K562 (cell line): Measurements from ENCODE around the gene PIK3C2G. TPM values are rescaled to one million over a fixed set of nuclear protein-coding genes. Genes with fewer than 3 reads are reported as not detected.
A peak's percentile ranks its signal among the peaks of the same experiment; 100 is the strongest.

Source experiments
- BRD4 ChIP-seq: fragments of 200-600 bp; sonication (generic); IDR thresholded peaks from 2 replicates; pipeline ENCODE4 v1.6.1; 2017; ENCODE audit warnings: inconsistent platforms
- RAD21 ChIP-seq, 2 experiments: fragments of 250-450 bp in 1 of 2; fragments of 450-650 bp in 1 of 2; sonication (Bioruptor Pico) in 1 of 2; formaldehyde crosslinking in 1 of 2; IDR thresholded peaks in 1 of 2; conservative IDR thresholded peaks in 1 of 2; 2 replicates each; pipeline versions ENCODE4 v1.4.0 to v1.8.0; 2020 to 2022; ENCODE audit warnings: mild to moderate bottlenecking in 2 of 2, moderate library complexity in 1 of 2
- TBL1XR1 ChIP-seq, 2 experiments: IDR thresholded peaks; 2 replicates each; pipeline ENCODE4 v1.6.1; 2012; ENCODE audit warnings: improper control_type of control experiment in 2 of 2, low read length in 2 of 2, mild to moderate bottlenecking in 1 of 2
- ZFP1 ChIP-seq: fragments of 450-650 bp; formaldehyde crosslinking; IDR thresholded peaks from 2 replicates; pipeline ENCODE4 v1.4.0; 2020; ENCODE audit warnings: mild to moderate bottlenecking, mixed read lengths
- ZSCAN29 ChIP-seq: fragments of 450-650 bp; IDR thresholded peaks from 2 replicates; pipeline ENCODE4 v1.6.1; 2017
- polyA plus RNA-seq, 8 experiments: library from polyadenylated mRNA; depleted of rRNA in 4 of 8; stranded (reverse) in 5 of 8; unstranded in 3 of 8; fragments of >200 nt; fragmentation: Nextera tagmentation in 2 of 8; fragmentation: Illumina TruSeq in 1 of 8; extraction: Ambion mirVana in 2 of 8; extraction: Trizol in 1 of 8; gene quantifications; 2 replicates each; pipeline versions ENCODE4 v1.2.1 to v1.2.3, GENCODE V29; 2011 to 2014; ENCODE audit warnings: inconsistent platforms in 1 of 8, missing spikeins in 1 of 8
- total RNA-seq, 7 experiments: library from RNA; depleted of rRNA in 6 of 7; stranded (reverse); fragments of >200 nt in 6 of 7; fragmentation: Illumina TruSeq in 2 of 7; extraction: Trizol in 2 of 7; gene quantifications; 2 replicates each; pipeline versions ENCODE4 v1.2.1 to v1.2.3, GENCODE V29; 2011 to 2021; ENCODE audit warnings: low replicate concordance in 1 of 7
- TF ChIP-seq, protein P1 (sequence below), 2 experiments: fragments of 450-650 bp; formaldehyde crosslinking in 1 of 2; IDR thresholded peaks; 2 replicates each; pipeline versions ENCODE4 v1.4.0 to v1.6.1; 2014 to 2020; ENCODE audit warnings: mild to moderate bottlenecking in 2 of 2, borderline replicate concordance in 1 of 2, low read depth in 1 of 2
- TF ChIP-seq, protein P2 (sequence below): fragments of 450-650 bp; formaldehyde crosslinking; IDR thresholded peaks from 2 replicates; pipeline ENCODE4 v1.4.0; 2020; ENCODE audit warnings: mild to moderate bottlenecking, moderate library complexity

The PIK3C2G gene
- total and polyA plus RNA-seq, 9 of the 15 experiments (the other 6 are each of a cell fraction or from before 2014, with no cell fraction given): not detected

DNA sequence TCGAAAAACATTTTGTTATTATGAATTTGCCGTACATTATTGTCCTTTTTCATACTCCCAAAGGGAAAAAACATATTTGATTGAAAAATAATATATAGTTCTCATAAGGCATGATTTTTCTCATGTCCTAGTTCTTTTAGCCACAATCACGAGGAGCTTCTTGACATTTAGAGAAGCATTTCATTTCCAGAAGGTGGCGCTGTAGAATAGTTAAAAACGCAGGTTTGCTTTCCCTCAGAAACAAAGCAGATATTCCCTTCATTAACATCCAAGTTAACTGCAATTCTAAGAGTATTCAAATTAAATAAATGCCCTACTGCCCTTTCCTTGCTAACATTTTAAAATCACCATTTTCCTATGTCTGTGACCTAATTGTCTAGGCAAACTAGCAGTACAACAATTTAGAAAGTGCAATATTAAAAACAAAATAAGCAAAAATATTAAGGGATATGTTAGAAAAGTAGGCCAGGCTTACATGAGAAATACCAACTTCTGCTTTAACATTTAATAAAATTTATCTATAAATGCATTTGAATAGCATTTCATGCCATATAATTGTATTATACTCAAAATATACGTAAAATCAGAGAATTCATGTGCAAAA lies 10.9 kb upstream of the PIK3C2G start (continued):
- TF ChIP-seq, protein P1, sequence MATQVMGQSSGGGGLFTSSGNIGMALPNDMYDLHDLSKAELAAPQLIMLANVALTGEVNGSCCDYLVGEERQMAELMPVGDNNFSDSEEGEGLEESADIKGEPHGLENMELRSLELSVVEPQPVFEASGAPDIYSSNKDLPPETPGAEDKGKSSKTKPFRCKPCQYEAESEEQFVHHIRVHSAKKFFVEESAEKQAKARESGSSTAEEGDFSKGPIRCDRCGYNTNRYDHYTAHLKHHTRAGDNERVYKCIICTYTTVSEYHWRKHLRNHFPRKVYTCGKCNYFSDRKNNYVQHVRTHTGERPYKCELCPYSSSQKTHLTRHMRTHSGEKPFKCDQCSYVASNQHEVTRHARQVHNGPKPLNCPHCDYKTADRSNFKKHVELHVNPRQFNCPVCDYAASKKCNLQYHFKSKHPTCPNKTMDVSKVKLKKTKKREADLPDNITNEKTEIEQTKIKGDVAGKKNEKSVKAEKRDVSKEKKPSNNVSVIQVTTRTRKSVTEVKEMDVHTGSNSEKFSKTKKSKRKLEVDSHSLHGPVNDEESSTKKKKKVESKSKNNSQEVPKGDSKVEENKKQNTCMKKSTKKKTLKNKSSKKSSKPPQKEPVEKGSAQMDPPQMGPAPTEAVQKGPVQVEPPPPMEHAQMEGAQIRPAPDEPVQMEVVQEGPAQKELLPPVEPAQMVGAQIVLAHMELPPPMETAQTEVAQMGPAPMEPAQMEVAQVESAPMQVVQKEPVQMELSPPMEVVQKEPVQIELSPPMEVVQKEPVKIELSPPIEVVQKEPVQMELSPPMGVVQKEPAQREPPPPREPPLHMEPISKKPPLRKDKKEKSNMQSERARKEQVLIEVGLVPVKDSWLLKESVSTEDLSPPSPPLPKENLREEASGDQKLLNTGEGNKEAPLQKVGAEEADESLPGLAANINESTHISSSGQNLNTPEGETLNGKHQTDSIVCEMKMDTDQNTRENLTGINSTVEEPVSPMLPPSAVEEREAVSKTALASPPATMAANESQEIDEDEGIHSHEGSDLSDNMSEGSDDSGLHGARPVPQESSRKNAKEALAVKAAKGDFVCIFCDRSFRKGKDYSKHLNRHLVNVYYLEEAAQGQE (IDR thresholded peaks at IDR 0.05; ENCODE audit: borderline replicate concordance): 0 out of 2 replicates have a peak, but pooled peaks have one; percentile 31
- TF ChIP-seq, protein P1 (CRISPR knock-in tag; IDR thresholded peaks at IDR 0.05; ENCODE audit: low read depth): no peak
- TF ChIP-seq ZFP1 (CRISPR knock-in tag) (no peak), RAD21 (CRISPR knock-in tag; conservative IDR thresholded peaks at IDR 0.05 in 1 of 2, IDR thresholded peaks at IDR 0.05 in 1 of 2) (peak; percentile 19 to 62; a peak in 2 of 4 replicates), ZSCAN29 (no peak), TBL1XR1 (IDR thresholded peaks at IDR 0.05; ENCODE audit: low read length in 2 of 2) (no peak), BRD4 (no peak)
- TF ChIP-seq, protein P2, sequence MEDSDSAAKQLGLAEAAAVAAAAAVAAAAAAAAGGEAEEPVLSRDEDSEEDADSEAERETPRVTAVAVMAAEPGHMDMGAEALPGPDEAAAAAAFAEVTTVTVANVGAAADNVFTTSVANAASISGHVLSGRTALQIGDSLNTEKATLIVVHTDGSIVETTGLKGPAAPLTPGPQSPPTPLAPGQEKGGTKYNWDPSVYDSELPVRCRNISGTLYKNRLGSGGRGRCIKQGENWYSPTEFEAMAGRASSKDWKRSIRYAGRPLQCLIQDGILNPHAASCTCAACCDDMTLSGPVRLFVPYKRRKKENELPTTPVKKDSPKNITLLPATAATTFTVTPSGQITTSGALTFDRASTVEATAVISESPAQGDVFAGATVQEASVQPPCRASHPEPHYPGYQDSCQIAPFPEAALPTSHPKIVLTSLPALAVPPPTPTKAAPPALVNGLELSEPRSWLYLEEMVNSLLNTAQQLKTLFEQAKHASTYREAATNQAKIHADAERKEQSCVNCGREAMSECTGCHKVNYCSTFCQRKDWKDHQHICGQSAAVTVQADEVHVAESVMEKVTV: no peak
- TF ChIP-seq, all 486 proteins: peak for 4
